ENCODE measurements around the gene EMSY. TPM values are rescaled to one million over a fixed set of nuclear protein-coding genes. Genes with fewer than 3 reads are reported as not detected.

Gene EMSY
- total RNA-seq, 4 donors from 2014 or later: 35.7 to 79.6 (median 43.8) TPM

DNA sequence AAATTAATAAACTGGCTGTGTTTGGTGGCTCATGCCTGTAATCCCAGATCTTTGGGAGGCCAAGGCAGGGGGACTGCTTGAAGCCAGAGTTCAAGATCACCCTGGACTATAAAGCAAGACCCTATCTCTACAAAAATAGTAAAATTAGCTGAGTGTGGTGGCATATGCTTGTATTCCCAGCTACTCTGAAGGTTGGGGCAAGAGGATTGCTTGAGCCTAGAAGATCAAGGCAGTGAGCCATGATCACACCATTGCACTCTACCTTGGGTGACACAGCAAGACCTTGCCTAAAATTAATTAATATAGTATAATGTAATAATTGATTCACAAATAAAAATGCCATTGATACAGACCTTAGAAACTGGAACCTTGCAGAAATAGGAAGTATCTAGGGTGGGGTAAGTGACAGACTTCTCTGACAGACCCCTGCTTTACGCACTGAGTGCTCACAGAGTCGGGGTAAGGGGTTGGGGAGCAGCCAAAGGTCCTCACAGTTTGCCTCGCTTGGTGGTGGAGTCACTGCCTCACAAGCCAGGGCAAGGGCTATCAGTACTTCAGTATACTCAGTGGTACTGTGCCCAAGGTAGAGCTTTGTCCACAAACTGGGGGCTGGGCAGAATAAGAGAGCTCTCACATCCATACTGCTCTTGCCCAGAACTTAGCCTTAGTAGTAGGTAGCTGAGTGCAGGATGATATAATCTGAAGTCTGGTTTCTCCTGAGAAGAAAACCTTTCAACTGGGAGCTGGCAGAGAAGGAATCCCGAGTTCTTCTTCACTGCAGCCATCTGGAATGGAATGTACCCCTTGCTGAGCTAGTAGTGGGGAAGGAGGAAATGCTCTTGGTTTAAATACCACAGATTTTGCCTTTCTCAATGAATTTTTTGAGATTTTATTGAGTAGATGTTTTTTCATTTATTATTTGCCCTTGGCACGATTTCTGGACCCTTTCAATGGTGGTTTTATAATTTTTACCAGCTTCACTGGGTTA is 65.5 kb downstream of the EMSY start:
- no peak overlapping the region for H3K27ac ChIP-seq
- no peak for DNase-seq
- TF ChIP-seq POLR2A (IDR thresholded peaks at IDR 0.05) (no peak), POLR2AphosphoS5 (IDR thresholded peaks at IDR 0.05) (no peak), CTCF (IDR thresholded peaks at IDR 0.05) (no peak), EP300 (IDR thresholded peaks at IDR 0.05; ENCODE audit: low read depth) (no peak)
- H3K36me3 ChIP-seq: no peaks in the 10 kb centered on the region
- intact Hi-C loops (cut with DNase I; ENCODE audit: low total_unique reads): no loop called here
- H3K4me3 ChIP-seq: no peak overlapping the region
- peaks cover 0 to 10% (median 2%) of the 10 kb centered on the region in 4 donors for H3K4me1 ChIP-seq
- H3K9me3 ChIP-seq: no peaks in the 10 kb centered on the region
- no peaks in the 10 kb centered on the region for H3K27me3 ChIP-seq
- in situ Hi-C loops (cut with MboI; ENCODE audit: low pct_ligation_motif_present in 1 of 4, low pct_unique_long_range_greater_than_20kb in 1 of 4, low sequenced_read_pairs in 3 of 4): no loop called here
- WGBS, 2 donors (ENCODE audit: low coverage in 1 of 2): 50 to 91% methylated on average over 1 to 5 of the region's 5 CpGs

GRCh38 chr11:76512851-76513653 is 68.2 kb downstream of the EMSY start:
- in situ Hi-C loops (cut with MboI; ENCODE audit: low pct_ligation_motif_present in 1 of 4, low pct_unique_long_range_greater_than_20kb in 1 of 4, low sequenced_read_pairs in 3 of 4): no loop called here
- Histone ChIP-seq H3K27ac (peak overlapping the region in 1 of 4 donors; percentile 13), H3K4me3 (no peak overlapping the region), H3K36me3 (peaks cover 0 to 7% (median 0%) of the 10 kb centered on the region in 4 donors), H3K4me1 (peaks cover 0 to 17% (median 2%) of the 10 kb centered on the region in 4 donors), H3K9me3 (no peaks in the 10 kb centered on the region), H3K27me3 (no peaks in the 10 kb centered on the region)
- no peak for TF ChIP-seq EP300 (IDR thresholded peaks at IDR 0.05; ENCODE audit: low read depth)
- peak; percentile 23 to 43 (median 37) for TF ChIP-seq CTCF (IDR thresholded peaks at IDR 0.05)
- TF ChIP-seq POLR2AphosphoS5 (IDR thresholded peaks at IDR 0.05): no peak
- TF ChIP-seq POLR2A (IDR thresholded peaks at IDR 0.05): no peak
- intact Hi-C loops (cut with DNase I; ENCODE audit: low total_unique reads): no loop called here
- no peak for DNase-seq
- 57 to 69% methylated on average over 1 of the region's 1 CpG for WGBS, 2 donors (ENCODE audit: low coverage in 1 of 2)

DNA sequence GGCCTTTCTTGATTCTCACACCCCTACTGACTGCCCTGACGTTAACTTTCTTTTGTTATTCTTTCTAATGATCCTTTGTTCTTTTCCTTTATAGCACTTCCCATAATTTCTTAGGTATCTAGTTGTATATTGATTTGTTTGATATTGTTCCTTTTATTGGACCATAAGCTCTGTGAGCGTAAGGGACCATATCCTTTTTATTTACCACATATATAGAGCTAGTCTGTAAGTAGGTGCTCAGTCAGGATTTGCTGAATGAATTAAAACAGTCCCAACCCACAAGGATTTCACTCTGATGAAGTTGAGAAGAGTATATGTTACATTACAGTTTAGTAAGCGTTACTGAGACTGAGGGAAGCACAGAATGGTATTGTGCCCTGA is 68.8 kb downstream of the EMSY start:
- intact Hi-C loops (cut with DNase I; ENCODE audit: low total_unique reads): no loop called here
- in situ Hi-C loops (cut with MboI; ENCODE audit: low pct_ligation_motif_present in 1 of 4, low pct_unique_long_range_greater_than_20kb in 1 of 4, low sequenced_read_pairs in 3 of 4): no loop called here
- 52 to 66% methylated on average over 3 of the region's 3 CpGs for WGBS, 2 donors (ENCODE audit: low coverage in 1 of 2)

More for the DNA sequence above, 68.8 kb downstream of the EMSY start:
- Histone ChIP-seq H3K27ac (peak overlapping the region in 1 of 4 donors; percentile 13), H3K36me3 (peaks cover 0 to 7% (median 0%) of the 10 kb centered on the region in 4 donors), H3K9me3 (no peaks in the 10 kb centered on the region), H3K4me3 (no peak overlapping the region), H3K4me1 (peaks cover 0 to 17% (median 2%) of the 10 kb centered on the region in 4 donors), H3K27me3 (no peaks in the 10 kb centered on the region)
- TF ChIP-seq POLR2A (IDR thresholded peaks at IDR 0.05) (no peak), EP300 (IDR thresholded peaks at IDR 0.05; ENCODE audit: low read depth) (no peak), POLR2AphosphoS5 (IDR thresholded peaks at IDR 0.05) (no peak), CTCF (IDR thresholded peaks at IDR 0.05) (no peak)
- DNase-seq: no peak
